ENCODE measurements around the gene GRK5.

GRK5 gene

GRCh38 chr10:119199231-119199992 is 8.0 kb upstream of the GRK5 start:
- DNase-seq, result peak; percentile 62 to 83

- no peak for DNase-seq
Observed at GRCh38 chr10:119201233-119201632, 6.1 kb upstream of the GRK5 start.

- no peak for DNase-seq
Observed at GRCh38 chr10:119203006-119203405, 4.4 kb upstream of the GRK5 start.

GRCh38 chr10:119205894-119206602 is 1.3 kb upstream of the GRK5 start:
- DNase-seq, result peak; percentile 23 to 53

GRCh38 chr10:119206603-119207365 is 587 bp upstream of the GRK5 start:
- peak; percentile 57 to 69 for DNase-seq

- DNase-seq, result peak in 1 of 2 donors; percentile 55
Observed at GRCh38 chr10:119207713-119208552, 562 bp downstream of the GRK5 start.

- DNase-seq, result peak in 1 of 2 donors; percentile 28
Observed at GRCh38 chr10:119208553-119208940, 1.2 kb downstream of the GRK5 start.

GRCh38 chr10:119209035-119209735 is 1.8 kb downstream of the GRK5 start:
- DNase-seq, result peak; percentile 55 to 65

GRCh38 chr10:119209736-119210355 is 2.5 kb downstream of the GRK5 start:
- no peak for DNase-seq

- DNase-seq, result no peak
Observed at GRCh38 chr10:119210633-119211032, 3.3 kb downstream of the GRK5 start.

- DNase-seq, result no peak
Observed at GRCh38 chr10:119211176-119211575, 3.8 kb downstream of the GRK5 start.

- no peak for DNase-seq
Observed at GRCh38 chr10:119211625-119212441, 4.5 kb downstream of the GRK5 start.

GRCh38 chr10:119215371-119215770 is 8.0 kb downstream of the GRK5 start:
- no peak for DNase-seq

GRCh38 chr10:119216127-119216526 is 8.8 kb downstream of the GRK5 start:
- DNase-seq, result no peak

GRCh38 chr10:119217401-119217800 is 10.0 kb downstream of the GRK5 start:
- no peak for DNase-seq

- no peak for DNase-seq
Observed at GRCh38 chr10:119217991-119218490, 10.7 kb downstream of the GRK5 start.

GRCh38 chr10:119219871-119220270 is 12.5 kb downstream of the GRK5 start:
- DNase-seq, result no peak

GRCh38 chr10:119221201-119221600 is 13.8 kb downstream of the GRK5 start:
- DNase-seq, result no peak

GRCh38 chr10:119221666-119222065 is 14.3 kb downstream of the GRK5 start:
- no peak for DNase-seq

GRCh38 chr10:119222537-119222936 is 15.2 kb downstream of the GRK5 start:
- no peak for DNase-seq
